Kidney (tissue), 14 donors: ENCODE measurements around the gene CALHM6. TPM values are rescaled to one million over a fixed set of nuclear protein-coding genes. Genes with fewer than 3 reads are reported as not detected.

Source experiments
- DNase-seq, 5 donors: peaks; one replicate each; pipeline ENCODE4 v3.0.0-alpha.2; 2013 to 2020
- FAIRE-seq: peaks from 2 replicates; lab custom pipeline; 2012; peaks lifted over from hg19 to GRCh38; lab: Jason Lieb, UNC
- H3K27ac ChIP-seq, 2 donors: one replicate each; pipeline ENCODE4 v1.7.0; 2013; ENCODE audit warnings: low read depth in 2 of 2, low read length in 2 of 2, inconsistent platforms in 1 of 2
- H3K27me3 ChIP-seq: one replicate; pipeline ENCODE4 v1.7.1; 2013; ENCODE audit warnings: low read length, inconsistent platforms; ENCODE audit not compliant: control insufficient read depth, insufficient read depth
- H3K36me3 ChIP-seq, 3 donors: one replicate each; pipeline versions ENCODE4 v1.7.0 to v1.7.1; 2013; ENCODE audit warnings: low read length in 3 of 3, control low read depth in 1 of 3, inconsistent platforms in 1 of 3; ENCODE audit not compliant: insufficient read depth in 3 of 3, control insufficient read depth in 2 of 3
- H3K4me1 ChIP-seq, 3 donors: one replicate each; pipeline versions ENCODE4 v1.7.0 to v1.7.1; 2013; ENCODE audit warnings: low read length in 3 of 3, inconsistent platforms in 1 of 3, low read depth in 1 of 3; ENCODE audit not compliant: control insufficient read depth in 2 of 3, insufficient read depth in 2 of 3
- H3K4me3 ChIP-seq, 3 donors: one replicate each; pipeline versions ENCODE4 v1.7.0 to v1.8.1; 2013; ENCODE audit warnings: low read length in 3 of 3, control low read depth in 1 of 3, inconsistent platforms in 1 of 3
- H3K9ac ChIP-seq, 3 donors: one replicate each; pipeline versions ENCODE4 v1.7.0 to v1.7.1; 2013; ENCODE audit warnings: low read length in 3 of 3, control low read depth in 1 of 3, inconsistent platforms in 1 of 3
- H3K9me3 ChIP-seq, 3 donors: one replicate each; pipeline versions ENCODE4 v1.7.0 to v1.7.1; 2013; ENCODE audit warnings: low read length in 3 of 3, control low read depth in 1 of 3, inconsistent platforms in 1 of 3; ENCODE audit not compliant: control insufficient read depth in 2 of 3, insufficient read depth in 1 of 3
- intact Hi-C: fragments of 100-400 bp; cut with DNase I; formaldehyde crosslinking; loops from one replicate; pipeline ENCODE4 v1.11.1; 2022
- polyA plus RNA-seq: library from polyadenylated mRNA; stranded (reverse); fragments of 350-450 nt; fragmentation: Illumina TruSeq; extraction: RNeasy Lipid Tissue Mini Kit (QIAGEN cat#74804); gene quantifications from one replicate; pipeline ENCODE4 v1.2.3, GENCODE V29; 2014; ENCODE audit warnings: low read depth, low replicate concordance; ENCODE audit not compliant: insufficient read depth
- total RNA-seq: library from RNA; stranded (reverse); fragmentation: NEBNext Ultra II Directional; extraction: Animal tissue kit (Norgen Biotek cat#: 25700); gene quantifications from one replicate; pipeline ENCODE4 v1.2.1, GENCODE V29; 2021
- TF ChIP-seq, protein P1 (sequence below): IDR thresholded peaks from 3 replicates; pipeline ENCODE4 v1.5.1; 2012; ENCODE audit warnings: mild to moderate bottlenecking, moderate library complexity, borderline replicate concordance; ENCODE audit not compliant: insufficient read depth; ENCODE audit errors: extremely low read depth
- donor health status: control.
- donor health status: control.
- donor health status: control.
- donor health status: control.
- donor health status: control.
- donor health status: DM: yes; HTN: yes; CAD: no.
- donor health status: Normal renal cell carcinoma (clear cell type).

Gene CALHM6
- total and polyA plus RNA-seq, 2 donors from 2014 or later, result 2.4 to 8.2 TPM

DNA sequence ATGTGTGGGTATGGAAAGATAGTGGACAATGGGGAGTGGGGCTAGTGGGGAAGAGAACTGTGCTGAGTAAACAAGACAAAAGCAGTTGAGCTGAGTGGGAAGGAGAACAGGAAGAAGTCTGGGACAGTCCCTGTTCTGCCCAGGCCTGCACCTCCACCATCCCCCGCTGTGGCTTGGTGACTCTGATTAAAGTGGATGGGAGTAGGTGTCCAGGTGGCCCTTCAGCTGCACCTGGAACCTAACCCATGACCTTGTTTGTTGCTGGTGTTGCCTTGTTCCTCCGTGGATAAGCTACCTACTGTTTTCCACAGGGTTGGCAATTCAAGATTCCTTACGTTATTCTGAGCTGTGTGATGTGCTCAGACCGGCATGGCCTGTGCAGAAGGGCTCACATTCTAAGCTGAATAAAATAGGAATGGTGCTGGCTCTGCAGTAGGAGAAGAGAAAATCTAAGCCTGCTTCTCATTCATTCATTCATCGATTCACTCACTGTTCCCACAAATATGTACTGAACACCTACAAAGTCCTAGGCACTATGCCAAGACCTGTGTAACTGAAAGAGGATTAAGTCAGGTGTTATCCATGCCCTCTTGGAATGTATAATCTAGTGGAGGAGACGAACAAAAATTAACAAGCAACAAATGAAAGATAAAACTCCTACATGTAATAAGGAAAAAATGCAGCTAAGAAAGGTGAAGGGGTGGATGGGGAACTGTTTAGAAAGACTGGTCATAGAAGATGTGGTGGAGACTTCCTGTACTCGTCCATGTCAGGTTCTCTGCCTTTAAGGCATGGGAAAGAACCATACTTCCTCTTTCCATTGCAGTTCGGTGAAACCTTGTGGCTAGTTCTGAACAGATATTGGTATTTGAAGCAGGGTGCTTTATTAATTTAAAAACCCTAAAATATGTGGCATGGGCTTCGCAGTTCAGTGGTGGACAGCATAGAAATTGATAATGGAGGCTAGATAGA, 10.1 kb upstream of the CALHM6 start:
- Histone ChIP-seq H3K36me3 (no peaks in the 10 kb centered on the region), H3K27me3 (no peaks in the 10 kb centered on the region), H3K9ac (no peak overlapping the region), H3K27ac (no peak overlapping the region), H3K4me1 (no peaks in the 10 kb centered on the region), H3K9me3 (no peaks in the 10 kb centered on the region), H3K4me3 (no peak overlapping the region)
- FAIRE-seq, result no peak
- intact Hi-C loops, result no loop called here
- TF ChIP-seq, protein P1, sequence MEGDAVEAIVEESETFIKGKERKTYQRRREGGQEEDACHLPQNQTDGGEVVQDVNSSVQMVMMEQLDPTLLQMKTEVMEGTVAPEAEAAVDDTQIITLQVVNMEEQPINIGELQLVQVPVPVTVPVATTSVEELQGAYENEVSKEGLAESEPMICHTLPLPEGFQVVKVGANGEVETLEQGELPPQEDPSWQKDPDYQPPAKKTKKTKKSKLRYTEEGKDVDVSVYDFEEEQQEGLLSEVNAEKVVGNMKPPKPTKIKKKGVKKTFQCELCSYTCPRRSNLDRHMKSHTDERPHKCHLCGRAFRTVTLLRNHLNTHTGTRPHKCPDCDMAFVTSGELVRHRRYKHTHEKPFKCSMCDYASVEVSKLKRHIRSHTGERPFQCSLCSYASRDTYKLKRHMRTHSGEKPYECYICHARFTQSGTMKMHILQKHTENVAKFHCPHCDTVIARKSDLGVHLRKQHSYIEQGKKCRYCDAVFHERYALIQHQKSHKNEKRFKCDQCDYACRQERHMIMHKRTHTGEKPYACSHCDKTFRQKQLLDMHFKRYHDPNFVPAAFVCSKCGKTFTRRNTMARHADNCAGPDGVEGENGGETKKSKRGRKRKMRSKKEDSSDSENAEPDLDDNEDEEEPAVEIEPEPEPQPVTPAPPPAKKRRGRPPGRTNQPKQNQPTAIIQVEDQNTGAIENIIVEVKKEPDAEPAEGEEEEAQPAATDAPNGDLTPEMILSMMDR, result no peak
- DNase-seq, result no peak

DNA sequence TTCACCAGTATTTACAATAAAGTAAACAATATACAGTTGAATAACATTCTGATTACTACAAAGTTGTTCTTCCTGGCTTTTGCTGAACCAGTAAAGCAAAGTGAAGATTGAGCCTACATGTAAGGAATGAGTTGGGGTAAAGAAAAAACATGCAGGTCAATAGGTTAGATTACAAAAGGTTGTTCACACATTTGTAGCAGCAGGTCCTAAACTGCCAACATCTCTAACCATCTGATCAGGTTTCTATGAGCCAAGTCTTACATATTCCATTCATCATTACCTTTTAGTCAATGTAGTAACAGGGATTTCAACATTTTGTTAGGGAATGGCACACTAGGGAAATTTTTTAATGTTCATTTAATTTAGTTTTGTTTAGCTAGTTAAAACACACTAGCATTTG, 9.3 kb upstream of the CALHM6 start:
- H3K9ac ChIP-seq, result no peak overlapping the region
- no peak overlapping the region for H3K27ac ChIP-seq
- H3K4me1 ChIP-seq, result no peaks in the 10 kb centered on the region
- no peaks in the 10 kb centered on the region for H3K27me3 ChIP-seq
- FAIRE-seq (no peak), DNase-seq (no peak)
- intact Hi-C loops, result no loop called here
- no peaks in the 10 kb centered on the region for H3K9me3 ChIP-seq
- no peak overlapping the region for H3K4me3 ChIP-seq
- no peaks in the 10 kb centered on the region for H3K36me3 ChIP-seq
- TF ChIP-seq, protein P1, result no peak

DNA sequence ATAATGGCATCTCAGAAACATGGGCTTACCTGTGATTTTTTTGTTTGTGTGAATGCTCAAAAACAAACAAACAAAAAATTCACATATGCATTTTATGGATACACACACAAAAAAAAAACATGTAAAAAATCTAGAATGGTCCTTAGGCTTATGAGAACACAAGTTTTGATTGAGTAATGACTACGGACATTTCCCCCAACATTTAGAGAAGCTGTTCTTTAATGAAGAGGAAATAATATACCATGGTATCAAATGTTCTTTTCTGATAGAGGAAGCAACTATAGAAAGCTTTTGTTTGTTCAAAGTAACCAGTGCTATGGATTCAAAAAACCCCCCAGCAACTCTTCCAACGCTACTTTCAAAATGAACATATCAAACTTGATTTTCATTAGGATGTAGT, 8.6 kb upstream of the CALHM6 start:
- Histone ChIP-seq H3K36me3 (no peaks in the 10 kb centered on the region), H3K9me3 (no peaks in the 10 kb centered on the region), H3K4me3 (no peak overlapping the region), H3K9ac (no peak overlapping the region), H3K27ac (no peak overlapping the region), H3K4me1 (no peaks in the 10 kb centered on the region), H3K27me3 (no peaks in the 10 kb centered on the region)
- DNase-seq, result no peak
- no peak for FAIRE-seq
- intact Hi-C loops, result no loop called here
- TF ChIP-seq, protein P1, result no peak
